ENCODE measurements around the gene SETX.

- TF ChIP-seq POLR2A (IDR thresholded peaks at IDR 0.05) = no peak
- TF ChIP-seq, protein P1, sequence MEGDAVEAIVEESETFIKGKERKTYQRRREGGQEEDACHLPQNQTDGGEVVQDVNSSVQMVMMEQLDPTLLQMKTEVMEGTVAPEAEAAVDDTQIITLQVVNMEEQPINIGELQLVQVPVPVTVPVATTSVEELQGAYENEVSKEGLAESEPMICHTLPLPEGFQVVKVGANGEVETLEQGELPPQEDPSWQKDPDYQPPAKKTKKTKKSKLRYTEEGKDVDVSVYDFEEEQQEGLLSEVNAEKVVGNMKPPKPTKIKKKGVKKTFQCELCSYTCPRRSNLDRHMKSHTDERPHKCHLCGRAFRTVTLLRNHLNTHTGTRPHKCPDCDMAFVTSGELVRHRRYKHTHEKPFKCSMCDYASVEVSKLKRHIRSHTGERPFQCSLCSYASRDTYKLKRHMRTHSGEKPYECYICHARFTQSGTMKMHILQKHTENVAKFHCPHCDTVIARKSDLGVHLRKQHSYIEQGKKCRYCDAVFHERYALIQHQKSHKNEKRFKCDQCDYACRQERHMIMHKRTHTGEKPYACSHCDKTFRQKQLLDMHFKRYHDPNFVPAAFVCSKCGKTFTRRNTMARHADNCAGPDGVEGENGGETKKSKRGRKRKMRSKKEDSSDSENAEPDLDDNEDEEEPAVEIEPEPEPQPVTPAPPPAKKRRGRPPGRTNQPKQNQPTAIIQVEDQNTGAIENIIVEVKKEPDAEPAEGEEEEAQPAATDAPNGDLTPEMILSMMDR (IDR thresholded peaks at IDR 0.05) = no peak
Measured at GRCh38 chr9:132224645-132225044, 130.1 kb downstream of the SETX start.
